ENCODE data around the gene FHL3. TPM values are rescaled to one million over a fixed set of nuclear protein-coding genes. Genes with fewer than 3 reads are reported as not detected.

The FHL3 gene
- total and polyA plus RNA-seq, 8 donors: 5.1 to 11.3 (median 8.0) TPM

DNA sequence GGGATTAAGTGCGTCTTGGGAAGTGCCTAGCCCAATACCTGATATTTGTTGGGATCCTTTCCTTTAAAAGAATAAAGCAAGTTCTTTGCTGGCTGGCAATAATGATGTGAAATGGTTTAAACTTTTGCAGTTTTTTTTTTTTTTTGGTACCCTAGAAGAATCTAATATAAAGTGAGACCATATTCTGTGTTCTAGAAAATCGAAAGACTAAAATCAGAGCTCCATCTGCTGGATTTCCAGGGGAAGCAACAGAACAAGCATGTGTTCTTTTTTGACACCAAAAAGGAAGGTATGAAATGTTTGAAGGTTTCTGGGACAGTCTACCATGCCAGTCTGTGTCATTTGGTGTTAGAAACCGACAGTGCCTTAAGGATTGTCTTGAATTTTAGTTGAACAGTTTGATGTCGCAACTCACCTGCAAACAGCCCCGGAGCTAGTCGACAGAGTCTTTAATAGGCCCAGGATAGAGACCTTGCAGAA lies 13.6 kb upstream of the FHL3 start:
- TF ChIP-seq, protein P1, sequence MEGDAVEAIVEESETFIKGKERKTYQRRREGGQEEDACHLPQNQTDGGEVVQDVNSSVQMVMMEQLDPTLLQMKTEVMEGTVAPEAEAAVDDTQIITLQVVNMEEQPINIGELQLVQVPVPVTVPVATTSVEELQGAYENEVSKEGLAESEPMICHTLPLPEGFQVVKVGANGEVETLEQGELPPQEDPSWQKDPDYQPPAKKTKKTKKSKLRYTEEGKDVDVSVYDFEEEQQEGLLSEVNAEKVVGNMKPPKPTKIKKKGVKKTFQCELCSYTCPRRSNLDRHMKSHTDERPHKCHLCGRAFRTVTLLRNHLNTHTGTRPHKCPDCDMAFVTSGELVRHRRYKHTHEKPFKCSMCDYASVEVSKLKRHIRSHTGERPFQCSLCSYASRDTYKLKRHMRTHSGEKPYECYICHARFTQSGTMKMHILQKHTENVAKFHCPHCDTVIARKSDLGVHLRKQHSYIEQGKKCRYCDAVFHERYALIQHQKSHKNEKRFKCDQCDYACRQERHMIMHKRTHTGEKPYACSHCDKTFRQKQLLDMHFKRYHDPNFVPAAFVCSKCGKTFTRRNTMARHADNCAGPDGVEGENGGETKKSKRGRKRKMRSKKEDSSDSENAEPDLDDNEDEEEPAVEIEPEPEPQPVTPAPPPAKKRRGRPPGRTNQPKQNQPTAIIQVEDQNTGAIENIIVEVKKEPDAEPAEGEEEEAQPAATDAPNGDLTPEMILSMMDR (IDR thresholded peaks at IDR 0.05): peak in 3 of 4 donors; percentile 20 to 30 (median 26)
- H3K36me3 ChIP-seq: peaks cover 0 to 62% (median 38%) of the 10 kb centered on the region in 3 donors
- WGBS, 2 donors: 72 to 73% methylated on average over 6 of the region's 6 CpGs

DNA sequence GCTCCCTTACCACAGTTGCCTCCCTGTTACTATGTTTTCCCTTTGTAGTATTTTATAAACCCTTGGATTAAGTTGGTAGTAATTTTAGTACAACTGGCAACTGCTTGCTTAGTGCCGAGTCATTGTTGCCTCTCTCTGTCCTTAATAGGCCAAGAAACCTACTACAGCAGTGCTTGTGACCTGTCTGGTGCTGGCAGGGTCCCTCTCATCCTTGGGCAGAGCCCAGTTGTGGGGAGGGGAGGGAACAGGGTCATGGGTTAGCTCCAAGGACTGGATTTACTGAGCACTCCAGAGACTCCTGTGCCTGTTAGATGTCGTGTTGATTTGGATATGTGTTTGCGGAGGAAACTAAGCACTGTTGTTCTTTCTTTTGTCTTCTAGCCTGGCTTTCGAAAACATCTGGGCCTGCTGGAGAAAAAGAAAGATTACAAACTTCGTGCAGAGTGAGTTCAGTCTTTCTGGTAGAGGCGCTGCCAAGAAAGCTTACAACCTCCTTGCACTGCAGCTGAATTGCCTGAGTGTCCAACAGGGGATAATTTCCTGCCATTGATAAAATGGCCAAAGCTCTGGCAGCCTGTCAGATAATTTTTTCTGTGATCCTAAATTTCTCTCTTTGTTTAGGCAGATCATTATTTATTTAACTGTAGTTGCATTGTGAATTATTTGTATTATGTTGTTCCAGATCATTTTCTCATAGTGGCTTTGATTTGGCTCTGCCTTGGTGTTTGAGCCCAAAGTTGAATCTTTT lies 10.8 kb upstream of the FHL3 start:
- FAIRE-seq (no peak), DNase-seq (peak in 1 of 6 donors; percentile 17), ATAC-seq (no peak)
- peaks cover 0 to 35% (median 22%) of the 10 kb centered on the region in 3 donors for H3K36me3 ChIP-seq
- H3K9me3 ChIP-seq: no peaks in the 10 kb centered on the region
- no peaks in the 10 kb centered on the region for H3K27me3 ChIP-seq
- TF ChIP-seq, protein P1 (IDR thresholded peaks at IDR 0.05): no peak
- no peak overlapping the region for H3K27ac ChIP-seq
- 58 to 67% methylated on average over 6 of the region's 6 CpGs for WGBS, 2 donors
- peaks cover 7 to 19% (median 14%) of the 10 kb centered on the region in 3 donors for H3K4me1 ChIP-seq
- no peak overlapping the region for H3K4me3 ChIP-seq
- intact Hi-C loops (cut with DNase I): no loop called here

More for the DNA sequence above, 13.6 kb upstream of the FHL3 start:
- no peak overlapping the region for H3K4me3 ChIP-seq
- H3K27ac ChIP-seq: no peak overlapping the region
- ATAC-seq: peak in 3 of 4 donors; percentile 25 to 60 (median 47)
- no peak for DNase-seq
- no peak for FAIRE-seq
- H3K9me3 ChIP-seq: no peaks in the 10 kb centered on the region
- H3K27me3 ChIP-seq: no peaks in the 10 kb centered on the region
- intact Hi-C loops (cut with DNase I): no loop called here
- H3K4me1 ChIP-seq: peaks cover 5 to 12% (median 11%) of the 10 kb centered on the region in 3 donors

DNA sequence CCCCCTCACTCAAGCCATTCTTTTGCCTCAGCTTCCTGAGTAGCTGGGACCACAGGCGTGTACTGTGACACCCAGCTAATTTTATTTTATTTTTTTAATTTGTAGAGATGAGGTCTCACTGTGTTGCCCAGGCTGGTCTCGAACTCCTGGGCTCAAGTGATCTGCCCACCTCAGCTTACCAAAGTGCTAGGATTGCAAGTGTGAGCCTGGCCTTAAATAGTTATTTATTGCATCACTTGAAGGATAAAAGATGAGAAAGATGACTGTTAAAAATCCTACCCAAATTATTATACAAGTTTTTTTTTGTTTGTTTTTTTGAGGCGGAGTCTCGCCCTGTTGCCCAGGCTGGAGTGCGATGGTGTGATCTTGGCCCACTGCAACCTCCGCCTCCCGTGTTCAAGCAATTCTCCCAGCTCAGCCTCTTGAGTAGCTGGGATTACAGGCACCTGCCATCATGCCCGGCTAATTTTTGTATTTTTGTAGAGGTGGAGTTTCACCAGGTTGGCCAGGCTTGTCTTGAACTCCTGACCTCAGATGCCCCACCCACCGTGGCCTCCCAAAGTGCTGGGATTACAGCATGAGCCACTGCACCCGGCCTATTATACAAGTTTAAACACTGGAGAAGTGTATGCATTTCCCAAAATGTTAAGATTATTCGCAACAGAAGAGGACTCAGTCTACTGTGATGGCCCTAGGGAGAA lies 9.6 kb upstream of the FHL3 start:
- Histone ChIP-seq H3K27me3 (no peaks in the 10 kb centered on the region), H3K36me3 (peaks cover 0 to 22% (median 17%) of the 10 kb centered on the region in 3 donors), H3K4me1 (peaks cover 7 to 19% (median 14%) of the 10 kb centered on the region in 3 donors), H3K4me3 (no peak overlapping the region), H3K9me3 (no peaks in the 10 kb centered on the region), H3K27ac (no peak overlapping the region)
- intact Hi-C loops (cut with DNase I): no loop called here
- WGBS, 2 donors: 76 to 78% methylated on average over 11 of the region's 11 CpGs
- ATAC-seq (no peak), FAIRE-seq (no peak), DNase-seq (peak in 1 of 6 donors; percentile 18)
- TF ChIP-seq, protein P1 (IDR thresholded peaks at IDR 0.05): no peak

DNA sequence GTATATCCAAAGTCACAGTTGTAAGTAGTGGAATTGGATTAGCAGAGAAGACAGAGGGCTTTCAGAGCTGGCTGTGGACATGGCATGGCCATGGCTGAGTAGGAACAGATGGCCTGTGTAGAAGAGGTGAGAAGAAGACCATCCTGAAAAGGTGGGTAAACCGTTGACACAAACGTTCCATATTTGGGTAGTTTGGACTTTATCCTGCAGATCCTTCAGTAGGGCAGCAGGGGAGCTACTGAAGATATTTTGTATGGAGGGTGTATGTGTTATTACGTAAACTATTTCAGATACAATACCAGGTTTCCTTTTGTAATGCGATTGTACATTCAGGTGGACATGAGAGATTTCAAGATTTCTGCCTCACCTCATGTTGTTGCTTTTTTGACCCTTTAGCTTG lies 8.9 kb upstream of the FHL3 start:
- TF ChIP-seq, protein P1 (IDR thresholded peaks at IDR 0.05): no peak
- no peaks in the 10 kb centered on the region for H3K9me3 ChIP-seq
- H3K36me3 ChIP-seq: peaks cover 0 to 15% (median 13%) of the 10 kb centered on the region in 3 donors
- 37 to 46% methylated on average over 4 of the region's 4 CpGs for WGBS, 2 donors
- DNase-seq (no peak), ATAC-seq (no peak), FAIRE-seq (no peak)
- peaks cover 7 to 19% (median 14%) of the 10 kb centered on the region in 3 donors for H3K4me1 ChIP-seq
- intact Hi-C loops (cut with DNase I): no loop called here
- H3K27ac ChIP-seq: no peak overlapping the region
- H3K27me3 ChIP-seq: no peaks in the 10 kb centered on the region
- peak overlapping the region in 2 of 4 donors; percentile 70 to 80 for H3K4me3 ChIP-seq
